ENCODE data around the gene RNASE9. TPM values are rescaled to one million over a fixed set of nuclear protein-coding genes. Genes with fewer than 3 reads are reported as not detected.

The RNASE9 gene
- total and polyA plus RNA-seq, 2 experiments from 2014 or later = 0.24 TPM; not detected in 1

GRCh38 chr14:20550926-20551325, 9.9 kb downstream of the RNASE9 start:
- H3K4me2 ChIP-seq = no peak overlapping the region
- H3K4me3 ChIP-seq = no peak overlapping the region
- TF ChIP-seq REST (IDR thresholded peaks at IDR 0.05; ENCODE audit: unreplicated experiment) (no peak), CREB1 (CRISPR knock-in tag; IDR thresholded peaks at IDR 0.05; ENCODE audit: low read depth) (no peak), STAT1 (IDR thresholded peaks at IDR 0.05; ENCODE audit: unreplicated experiment) (no peak), JUNB (IDR thresholded peaks at IDR 0.05; ENCODE audit: unreplicated experiment) (no peak), NANOG (IDR thresholded peaks at IDR 0.05; ENCODE audit: borderline replicate concordance) (no peak), ZNF114 (CRISPR knock-in tag; IDR thresholded peaks at IDR 0.05) (no peak), ZNF331 (CRISPR knock-in tag; IDR thresholded peaks at IDR 0.05; ENCODE audit: low read depth) (no peak), POLR2AphosphoS5 (IDR thresholded peaks at IDR 0.05; ENCODE audit: low read depth) (no peak)
- no peak overlapping the region for H2AFZ ChIP-seq
- H3K9me2 ChIP-seq (ENCODE audit: insufficient read depth) = peaks cover 12% of the 10 kb centered on the region
- peaks cover 2% of the 10 kb centered on the region for H3K27me3 Mint-ChIP-seq (ENCODE audit: insufficient read depth, low read depth, poor library complexity)
- no peaks in the 10 kb centered on the region for H3K79me2 ChIP-seq (replicated peaks; ENCODE audit: insufficient read depth)
- no peak overlapping the region for H3K27ac ChIP-seq (ENCODE audit: low read depth)
- H3K27ac Mint-ChIP-seq = no peak overlapping the region
- H3K36me3 ChIP-seq (ENCODE audit: insufficient read depth) = no peaks in the 10 kb centered on the region
- peaks cover 6% of the 10 kb centered on the region for H3K4me1 Mint-ChIP-seq
- H3K4me1 ChIP-seq (ENCODE audit: insufficient read depth) = 0 out of 2 replicates have a peak, but pooled peaks cover 7% of the 10 kb centered on the region
- H3K9me3 Mint-ChIP-seq = no peaks in the 10 kb centered on the region
- H3K4me3 Mint-ChIP-seq = no peak overlapping the region
- no peak for DNase-seq (ENCODE audit: low spot score)
- no peaks in the 10 kb centered on the region for H3K36me3 Mint-ChIP-seq (ENCODE audit: low read depth)
- no peak for ATAC-seq
- H3F3A ChIP-seq (replicated peaks; ENCODE audit: low read depth) = no peaks in the 10 kb centered on the region
- H4K20me1 ChIP-seq (replicated peaks; ENCODE audit: insufficient read depth) = no peaks in the 10 kb centered on the region
- H3K27me3 ChIP-seq (ENCODE audit: insufficient read depth) = no peaks in the 10 kb centered on the region

GRCh38 chr14:20548414-20549158, 12.3 kb downstream of the RNASE9 start:
- H3K79me2 ChIP-seq (replicated peaks; ENCODE audit: insufficient read depth) = no peaks in the 10 kb centered on the region
- H4K20me1 ChIP-seq (replicated peaks; ENCODE audit: insufficient read depth) = no peaks in the 10 kb centered on the region
- 0 out of 2 replicates have a peak, but pooled peaks cover 3% of the 10 kb centered on the region for H3K4me1 ChIP-seq (ENCODE audit: insufficient read depth)
- H3K27me3 ChIP-seq (ENCODE audit: insufficient read depth) = no peaks in the 10 kb centered on the region
- no peak overlapping the region for H3K27ac Mint-ChIP-seq
- ATAC-seq (no peak), DNase-seq (ENCODE audit: low spot score) (no peak)
- H3K4me3 ChIP-seq = no peak overlapping the region
- H3K27ac ChIP-seq (ENCODE audit: low read depth) = no peak overlapping the region
- no peak overlapping the region for H3K4me3 Mint-ChIP-seq
- H3K27me3 Mint-ChIP-seq (ENCODE audit: insufficient read depth, low read depth, poor library complexity) = peaks cover 2% of the 10 kb centered on the region
- H3K9me2 ChIP-seq (ENCODE audit: insufficient read depth) = peaks cover 14% of the 10 kb centered on the region
- H3F3A ChIP-seq (replicated peaks; ENCODE audit: low read depth) = no peaks in the 10 kb centered on the region
- peak overlapping the region; percentile 52; the same call in 1 of the 2 replicates for H2AFZ ChIP-seq
- H3K4me1 Mint-ChIP-seq = peaks cover 2% of the 10 kb centered on the region; the same call in 1 of the 3 replicates
- no peaks in the 10 kb centered on the region for H3K9me3 Mint-ChIP-seq
- no peaks in the 10 kb centered on the region for H3K36me3 ChIP-seq (ENCODE audit: insufficient read depth)
- H3K4me2 ChIP-seq = no peak overlapping the region
- no peaks in the 10 kb centered on the region for H3K36me3 Mint-ChIP-seq (ENCODE audit: low read depth)
- TF ChIP-seq CTCF (conservative IDR thresholded peaks at IDR 0.05; ENCODE audit: low read depth in 2 of 2) (no peak), EZH2 (IDR thresholded peaks at IDR 0.05; ENCODE audit: low read depth, unreplicated experiment) (no peak), ZNF114 (CRISPR knock-in tag; IDR thresholded peaks at IDR 0.05) (no peak), ZNF331 (CRISPR knock-in tag; IDR thresholded peaks at IDR 0.05; ENCODE audit: low read depth) (no peak), STAT1 (IDR thresholded peaks at IDR 0.05; ENCODE audit: unreplicated experiment) (no peak), JUNB (IDR thresholded peaks at IDR 0.05; ENCODE audit: unreplicated experiment) (no peak), REST (IDR thresholded peaks at IDR 0.05; ENCODE audit: unreplicated experiment) (no peak), POLR2AphosphoS5 (IDR thresholded peaks at IDR 0.05; ENCODE audit: low read depth) (no peak), EZH2phosphoT487 (IDR thresholded peaks at IDR 0.05; ENCODE audit: unreplicated experiment) (no peak), ETS1 (IDR thresholded peaks at IDR 0.05) (no peak)

All from GM23338 (cell line).